Stimulated activated CD8-positive, alpha-beta memory T cell treated with anti-CD3 and anti-CD28 coated beads, Interleukin-12 subunit alpha, Interleukin-12 subunit beta, amount 100 ng/mL, for 1 hour (primary cell): ENCODE measurements around the gene EEF1A1.
"Not testable (repeated sequence)": the region's sequence is repeated elsewhere in the genome, so short reads cannot be mapped to it uniquely, and the experiment has no call there.

ENCODE experiments used
- DNase-seq: peaks from one replicate; pipeline ENCODE4 v3.0.0-alpha.2; 2020; ENCODE audit warnings: low read depth

EEF1A1 gene

DNA sequence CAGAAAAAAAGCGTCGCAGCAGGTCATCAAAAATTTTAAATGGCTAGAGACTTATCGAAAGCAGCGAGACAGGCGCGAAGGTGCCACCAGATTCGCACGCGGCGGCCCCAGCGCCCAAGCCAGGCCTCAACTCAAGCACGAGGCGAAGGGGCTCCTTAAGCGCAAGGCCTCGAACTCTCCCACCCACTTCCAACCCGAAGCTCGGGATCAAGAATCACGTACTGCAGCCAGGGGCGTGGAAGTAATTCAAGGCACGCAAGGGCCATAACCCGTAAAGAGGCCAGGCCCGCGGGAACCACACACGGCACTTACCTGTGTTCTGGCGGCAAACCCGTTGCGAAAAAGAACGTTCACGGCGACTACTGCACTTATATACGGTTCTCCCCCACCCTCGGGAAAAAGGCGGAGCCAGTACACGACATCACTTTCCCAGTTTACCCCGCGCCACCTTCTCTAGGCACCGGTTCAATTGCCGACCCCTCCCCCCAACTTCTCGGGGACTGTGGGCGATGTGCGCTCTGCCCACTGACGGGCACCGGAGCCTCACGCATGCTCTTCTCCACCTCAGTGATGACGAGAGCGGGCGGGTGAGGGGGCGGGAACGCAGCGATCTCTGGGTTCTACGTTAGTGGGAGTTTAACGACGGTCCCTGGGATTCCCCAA, at the start of gene EEF1A1:
TSS of gene EEF1A1 (minus strand) at position 345 of the 663 bp plus-strand sequence. CDS start 1,006 bp downstream, outside the sequence.
- peak; percentile 99 for DNase-seq

DNA sequence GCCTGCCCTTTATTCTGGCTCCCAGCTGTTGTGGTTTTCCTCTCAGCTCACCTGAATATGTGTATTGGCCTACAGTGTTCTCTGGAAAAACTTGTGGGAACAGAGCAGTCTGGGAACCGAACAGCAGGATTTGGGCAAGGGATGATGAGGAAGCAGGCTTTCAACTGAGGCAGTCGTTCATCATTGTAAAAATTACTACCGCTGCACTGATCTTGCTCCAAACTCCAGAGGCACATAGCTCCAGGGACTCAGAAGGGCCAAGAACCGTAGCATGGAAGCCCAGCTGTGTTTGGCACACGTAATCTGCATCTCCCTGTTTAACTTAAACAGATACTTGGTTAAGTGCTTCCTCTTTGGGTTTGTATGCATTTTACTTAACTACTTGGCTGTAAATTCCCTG, 48.3 kb upstream of the EEF1A1 start:
- DNase-seq, result no peak

DNA sequence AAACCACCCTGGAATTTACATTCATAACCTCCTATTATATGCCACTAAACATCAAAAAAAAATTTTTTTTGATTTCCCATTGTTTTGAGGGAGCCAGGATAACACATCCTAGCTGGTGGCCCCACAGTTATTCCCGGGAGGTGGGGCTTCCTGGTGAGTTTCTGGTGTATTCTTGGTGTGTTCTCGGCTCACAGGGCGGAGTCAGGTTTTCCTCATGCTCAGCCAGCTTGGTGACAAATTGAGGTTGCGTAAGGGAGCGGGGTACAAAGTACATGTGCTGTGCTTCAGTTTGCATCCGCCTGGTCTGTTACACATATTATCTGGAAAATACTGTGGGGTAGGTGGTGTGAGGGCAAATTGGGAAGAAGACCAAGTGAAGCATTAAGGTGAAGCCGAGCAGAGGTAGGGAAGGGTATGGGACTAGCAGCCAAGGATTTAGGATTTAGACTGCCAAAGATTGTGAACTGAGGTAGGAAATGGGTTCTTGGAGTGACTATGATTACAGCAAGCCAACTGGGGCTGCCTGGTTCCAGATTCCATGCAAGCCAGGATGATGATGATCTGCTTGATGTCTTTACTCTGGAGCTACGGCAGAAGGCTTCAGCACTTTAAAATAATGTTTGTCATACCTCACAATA, 46.2 kb upstream of the EEF1A1 start:
- no peak for DNase-seq

DNA sequence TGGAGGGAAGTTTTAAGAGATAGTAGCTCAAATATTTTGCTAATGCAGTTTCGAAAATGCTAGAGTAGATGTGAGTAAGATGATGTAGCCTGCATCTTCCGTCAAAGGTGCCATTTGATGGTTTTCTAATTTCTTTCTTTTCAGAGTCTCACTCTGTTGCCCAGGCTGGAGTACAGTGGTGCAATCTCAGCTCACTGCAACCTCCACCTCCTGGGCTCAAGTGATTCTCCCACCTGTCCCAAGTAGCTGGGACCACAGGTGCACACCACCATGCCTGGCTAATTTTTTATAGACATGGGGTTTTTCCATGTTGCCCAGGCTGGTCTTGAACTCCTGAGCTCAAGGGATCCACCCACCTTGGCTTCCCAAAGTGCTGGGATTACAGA, 45.6 kb upstream of the EEF1A1 start:
- not testable (repeated sequence) for DNase-seq

DNA sequence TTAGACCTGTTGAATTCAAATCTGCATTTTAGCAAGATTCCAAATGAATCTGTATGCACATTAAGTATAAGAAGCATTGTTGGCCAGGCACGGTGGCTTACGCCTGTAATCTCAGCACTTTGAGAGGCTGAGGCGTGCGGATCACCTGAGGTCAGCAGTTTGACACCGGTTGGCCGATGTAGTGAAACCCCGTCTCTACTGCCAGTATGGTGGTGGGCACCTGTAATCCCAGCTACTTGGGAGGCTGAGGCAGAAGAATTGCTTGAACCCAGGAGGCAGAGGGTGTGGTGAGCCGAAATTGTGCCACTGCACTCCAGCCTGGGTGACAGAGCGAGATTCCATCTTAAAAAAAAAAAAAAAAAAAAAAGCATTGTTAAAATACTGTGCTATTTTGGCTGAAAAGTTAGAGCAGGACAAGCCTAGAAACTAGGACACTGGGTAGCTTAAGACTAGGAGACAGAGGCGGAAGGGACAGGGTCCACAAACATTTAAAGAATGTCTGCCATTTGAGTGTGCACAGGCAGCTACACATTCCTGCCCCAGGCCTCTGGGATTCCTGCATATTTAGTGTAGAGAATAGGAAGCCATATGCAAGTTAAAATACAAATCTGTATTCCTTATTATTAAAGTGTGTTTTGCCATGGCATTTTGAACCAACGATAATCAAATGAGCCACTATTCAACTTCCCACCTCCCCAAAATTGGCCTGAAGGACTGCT, 45.1 kb upstream of the EEF1A1 start:
- DNase-seq, result no peak

DNA sequence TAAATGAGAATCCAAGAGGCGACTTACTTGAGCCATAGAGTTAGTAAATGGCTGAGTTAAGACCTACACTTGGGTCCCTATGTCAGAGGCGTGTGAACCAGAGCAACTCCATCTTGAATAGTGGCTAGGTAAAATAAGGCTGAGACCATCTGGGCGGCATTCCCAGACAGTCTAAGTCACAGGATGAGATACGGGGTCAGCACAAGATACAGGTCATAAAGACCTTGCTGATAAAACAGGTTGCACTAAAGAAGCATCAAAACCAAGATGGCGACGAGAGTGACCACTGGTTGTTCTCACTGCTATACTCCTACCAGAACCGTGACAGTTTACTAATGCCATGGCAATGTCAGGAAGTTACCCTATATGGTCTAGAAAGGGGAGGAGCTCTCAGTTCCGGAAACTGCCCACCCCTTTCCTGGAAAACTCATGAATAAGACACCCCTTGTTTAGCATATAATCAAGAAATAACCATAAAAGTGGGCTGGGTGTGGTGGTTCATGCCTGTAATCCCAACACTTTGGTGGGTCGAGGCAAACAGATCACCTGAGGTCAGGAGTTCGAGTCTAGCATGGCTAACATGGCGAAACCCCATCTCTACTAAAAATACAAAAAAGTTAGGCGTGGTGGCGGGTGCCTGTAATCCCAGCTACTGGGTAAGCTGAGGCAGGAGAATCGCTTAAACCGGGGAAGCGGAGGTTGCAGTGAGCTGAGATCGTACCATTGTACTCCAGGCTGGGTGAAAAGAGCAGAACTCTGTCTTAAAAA, 43.9 kb upstream of the EEF1A1 start:
- no peak for DNase-seq

DNA sequence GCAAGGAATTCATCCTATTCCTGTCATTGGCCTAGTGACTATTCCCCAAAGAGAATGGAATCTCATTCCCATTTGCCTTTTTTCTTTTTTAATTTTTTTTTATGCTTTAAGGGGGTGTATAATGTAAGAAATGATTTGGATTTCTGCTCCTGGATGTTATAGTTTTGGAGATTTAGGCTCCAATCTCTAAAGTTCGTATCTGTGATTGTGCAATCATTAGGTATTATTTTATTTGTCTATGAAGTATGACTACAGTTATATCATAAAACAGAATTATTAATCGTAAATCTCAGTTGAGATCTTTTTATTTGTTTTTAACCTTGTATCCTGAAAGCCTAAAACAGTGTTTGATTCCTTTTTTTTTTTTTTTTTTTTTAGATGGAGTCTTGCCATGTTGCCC, 41.7 kb upstream of the EEF1A1 start:
- no peak for DNase-seq

DNA sequence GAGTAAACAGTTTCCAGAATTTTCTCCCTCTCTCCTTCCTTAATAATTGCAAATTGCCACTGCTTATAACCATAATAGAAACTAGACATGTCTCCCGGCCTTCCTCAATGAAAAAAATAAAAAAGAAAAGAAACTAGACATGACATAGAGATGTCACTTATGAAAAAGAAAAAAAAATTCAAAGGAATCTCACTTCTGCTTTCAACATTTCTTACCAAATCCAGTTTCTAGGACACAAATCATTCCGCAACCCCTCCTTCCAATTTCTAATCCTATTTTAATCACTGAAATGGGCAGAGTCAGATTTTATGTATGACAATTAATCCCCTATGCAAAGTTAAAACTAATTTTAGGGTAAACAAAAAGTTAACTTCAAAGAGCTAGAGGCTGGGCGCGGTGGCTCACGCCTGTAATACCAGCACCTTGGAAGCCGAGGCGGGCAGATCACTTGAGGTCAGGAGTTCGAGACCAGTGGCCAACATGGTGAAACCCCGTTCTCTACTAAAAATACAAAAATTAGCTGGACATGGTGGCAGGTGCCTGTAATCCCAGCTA, 40.1 kb upstream of the EEF1A1 start:
- no peak for DNase-seq

DNA sequence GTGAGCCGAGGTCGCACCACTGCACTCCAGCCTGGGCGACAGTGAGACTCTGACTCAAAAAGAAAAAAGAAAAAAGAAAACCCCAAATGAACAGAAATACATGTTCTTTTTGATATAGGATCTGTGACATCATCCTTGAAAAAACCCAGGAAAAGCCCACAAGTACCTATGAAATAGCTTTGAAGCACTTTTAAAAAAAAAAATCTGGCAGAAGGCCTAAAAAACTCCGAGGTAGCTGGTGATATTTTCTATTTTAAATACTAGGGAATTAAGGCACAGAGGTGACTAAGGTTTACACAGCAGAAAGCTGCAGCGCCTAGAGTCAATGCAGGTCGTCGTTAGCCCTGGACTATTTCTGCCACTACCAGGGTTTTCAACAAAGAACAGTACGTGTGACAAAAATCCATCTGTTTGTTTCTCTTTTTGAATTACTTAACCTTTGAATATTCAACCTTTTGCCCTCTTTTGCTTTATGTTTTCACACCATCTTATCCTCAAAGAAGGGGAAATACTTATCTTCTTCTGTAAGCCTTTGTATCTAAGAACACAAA, 39.4 kb upstream of the EEF1A1 start:
- DNase-seq, result no peak

DNA sequence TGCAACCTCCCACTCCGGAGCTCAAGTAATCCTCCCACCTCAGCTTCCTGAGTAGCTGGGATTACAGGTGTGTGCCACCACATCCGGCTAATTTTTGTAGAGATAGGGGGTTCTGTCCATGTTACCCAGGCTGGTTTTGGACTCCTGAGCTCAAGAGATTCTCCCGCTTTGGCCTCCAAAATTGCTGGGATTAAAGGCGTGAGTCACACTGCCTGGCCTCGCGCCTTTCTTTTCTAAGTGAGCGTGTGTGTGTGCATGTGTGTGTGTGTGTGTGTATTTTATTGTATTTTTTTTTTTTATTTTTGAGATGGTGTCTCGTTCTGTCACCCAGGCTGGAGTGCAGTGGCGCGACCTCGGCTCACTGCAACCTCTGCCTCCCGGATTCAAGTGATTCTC, 38.6 kb upstream of the EEF1A1 start:
- not testable (repeated sequence) for DNase-seq

DNA sequence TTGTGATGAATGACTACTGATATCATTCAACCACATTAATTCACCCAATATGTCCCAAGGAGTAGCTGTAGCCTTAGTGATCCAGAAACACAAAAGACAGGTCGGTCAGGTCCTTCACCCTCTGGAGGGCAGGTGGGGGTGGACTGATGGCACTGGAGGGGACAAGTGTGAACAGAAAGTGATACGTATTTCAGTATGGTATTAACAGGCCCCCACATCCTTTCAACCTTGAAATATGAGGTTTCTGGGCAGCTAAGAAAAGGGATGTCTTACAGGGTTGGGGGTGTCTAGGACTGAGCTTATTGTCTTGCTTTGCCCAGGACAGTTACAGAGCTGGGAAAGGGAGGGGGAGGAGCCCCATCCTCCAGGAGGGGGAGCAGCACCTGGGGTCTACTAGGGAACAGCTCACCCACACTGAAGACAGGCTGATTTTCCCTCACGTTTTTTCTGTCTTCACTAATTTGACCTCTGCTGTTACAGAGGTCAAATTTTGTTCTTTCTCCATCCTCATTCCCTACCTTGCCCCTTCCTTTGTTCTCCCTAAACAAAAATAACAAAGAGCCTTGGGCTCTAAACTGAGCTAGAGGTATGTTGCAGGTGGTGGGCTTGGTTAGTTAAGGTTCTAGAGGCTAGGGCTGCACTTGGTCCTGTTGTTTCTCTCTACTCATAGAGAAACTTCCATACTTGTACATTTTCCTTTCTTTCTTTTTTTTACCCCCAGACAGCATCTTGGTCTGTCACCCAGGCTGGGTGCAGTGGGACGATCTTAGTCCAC, 38.0 kb upstream of the EEF1A1 start:
- DNase-seq, result no peak

DNA sequence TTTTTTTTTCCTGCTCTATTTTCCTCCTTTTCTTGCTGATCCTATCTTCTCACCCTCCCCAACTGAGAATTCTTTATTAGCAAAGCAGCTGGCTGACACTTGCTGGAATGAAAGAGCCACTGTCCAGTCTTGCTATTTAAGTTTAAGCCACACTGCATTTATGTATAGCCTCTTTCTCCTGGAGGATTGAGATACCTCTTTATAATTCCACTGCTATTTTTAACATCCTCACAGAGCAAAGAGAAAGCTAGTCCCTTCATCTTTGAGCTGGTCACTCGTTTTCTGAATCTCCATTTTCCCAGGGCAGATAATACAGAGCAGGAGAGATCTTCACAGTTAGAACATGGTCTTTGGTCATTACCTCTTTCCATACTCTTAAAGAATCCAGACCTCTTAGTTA, 36.0 kb upstream of the EEF1A1 start:
- DNase-seq, result no peak

DNA sequence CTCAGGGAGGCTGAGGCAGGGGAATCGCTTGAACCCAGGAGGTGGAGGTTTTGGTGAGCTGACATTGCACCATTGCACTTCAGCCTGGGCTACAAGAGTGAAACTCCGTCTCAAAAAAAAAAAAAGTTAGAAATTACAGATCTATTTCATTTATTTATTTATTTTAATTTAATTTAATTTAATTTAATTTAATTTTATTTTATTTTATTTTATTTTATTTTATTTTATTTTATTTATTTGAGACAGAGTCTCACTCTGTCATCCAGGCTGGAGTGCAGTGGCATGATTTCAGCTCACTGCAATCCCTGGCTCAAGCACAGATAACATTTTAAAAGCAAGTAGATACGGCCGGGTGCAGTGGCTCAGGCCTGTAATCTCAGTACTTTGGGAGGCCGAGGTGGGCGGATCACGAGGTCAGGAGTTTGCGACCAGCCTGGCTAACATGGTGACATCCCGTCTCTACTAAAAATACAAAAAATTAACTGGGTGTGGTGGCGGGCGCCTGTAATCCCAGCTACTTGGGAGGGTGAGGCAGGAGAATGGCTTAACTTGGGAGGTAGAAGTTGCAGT, 34.6 kb upstream of the EEF1A1 start:
- DNase-seq, result not testable (repeated sequence)

DNA sequence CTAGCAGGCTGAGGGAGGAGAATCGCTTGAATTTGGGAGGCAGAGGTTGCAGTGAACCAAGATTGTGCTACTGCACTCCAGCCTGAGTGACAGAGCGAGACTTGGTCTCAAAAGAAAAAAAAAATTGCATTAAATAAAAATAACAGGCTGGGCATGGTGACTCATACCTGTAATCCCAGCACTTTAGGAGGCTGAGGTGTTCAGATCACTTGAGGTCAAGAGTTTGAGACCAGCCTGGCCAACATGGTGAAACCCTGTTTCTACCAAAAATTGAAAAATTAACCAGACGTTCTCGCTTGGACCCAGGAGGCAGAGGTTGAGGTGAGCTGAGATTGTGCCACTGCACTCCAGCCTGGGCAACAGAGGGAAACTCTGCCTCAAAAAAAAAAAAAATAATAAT, 30.3 kb upstream of the EEF1A1 start:
- DNase-seq, result not testable (repeated sequence)

DNA sequence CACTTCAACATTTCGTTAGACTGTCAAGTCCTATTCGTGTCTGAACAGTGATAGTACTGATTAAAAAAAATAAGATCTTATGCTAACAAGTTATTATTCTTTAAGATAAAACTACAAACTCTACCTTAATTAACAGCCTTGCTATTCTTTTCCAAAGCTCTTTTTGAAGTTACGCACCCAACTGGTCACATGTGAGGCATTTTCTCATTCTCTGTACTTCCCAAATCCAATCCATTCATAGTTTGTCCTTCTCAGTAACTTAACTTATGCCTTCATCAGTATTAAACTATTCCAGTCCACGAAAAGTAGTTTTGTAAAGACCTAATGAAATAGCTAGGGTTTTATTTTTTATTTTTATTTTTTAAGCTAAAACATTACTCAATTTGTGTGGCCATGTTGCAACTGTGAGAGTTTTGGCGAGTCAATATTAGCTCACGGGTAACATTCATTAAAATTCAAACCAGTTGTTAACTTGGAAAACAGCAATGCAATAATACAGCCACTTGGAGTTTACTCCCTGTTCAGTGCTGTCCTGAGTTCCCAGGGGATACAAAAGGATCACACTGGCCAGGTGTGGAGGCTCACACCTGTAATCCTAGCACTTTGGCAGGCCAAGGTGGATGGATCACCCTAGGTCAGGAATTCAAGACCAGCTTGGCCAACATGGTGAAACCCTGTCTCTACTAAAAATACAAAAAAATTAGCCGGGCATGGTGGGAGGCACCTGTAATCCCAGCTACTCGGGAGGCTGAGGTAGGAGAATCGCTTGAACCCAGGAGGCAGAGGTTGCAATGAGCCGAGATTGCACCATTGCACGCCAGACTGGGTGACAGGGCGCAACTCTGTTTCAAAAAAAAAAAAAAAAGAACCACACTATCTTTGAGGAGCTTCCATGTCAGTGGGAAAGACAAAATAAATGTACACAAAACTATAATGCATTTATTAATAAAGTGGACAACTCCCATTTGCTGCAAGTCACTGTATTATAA, 27.9 kb upstream of the EEF1A1 start:
- no peak for DNase-seq

DNA sequence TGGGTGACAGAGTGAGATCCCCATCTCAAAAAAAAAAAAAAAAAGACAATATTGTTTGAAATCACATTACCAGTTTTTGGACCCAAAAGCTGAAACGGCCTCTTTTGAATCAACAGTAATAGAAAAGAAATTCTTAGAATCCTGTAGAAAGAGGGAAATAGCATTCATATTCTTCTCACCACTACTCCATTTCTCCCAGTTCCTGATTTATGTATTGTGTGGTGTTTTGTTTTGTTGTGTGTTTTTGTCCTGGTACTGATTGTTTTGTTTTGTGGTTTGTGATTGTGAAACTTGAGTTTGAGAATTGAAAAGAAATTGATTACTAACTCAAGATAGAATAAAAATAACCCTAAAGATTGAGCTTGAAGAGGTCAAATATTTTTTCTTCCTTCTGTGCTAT, 26.2 kb upstream of the EEF1A1 start:
- no peak for DNase-seq

DNA sequence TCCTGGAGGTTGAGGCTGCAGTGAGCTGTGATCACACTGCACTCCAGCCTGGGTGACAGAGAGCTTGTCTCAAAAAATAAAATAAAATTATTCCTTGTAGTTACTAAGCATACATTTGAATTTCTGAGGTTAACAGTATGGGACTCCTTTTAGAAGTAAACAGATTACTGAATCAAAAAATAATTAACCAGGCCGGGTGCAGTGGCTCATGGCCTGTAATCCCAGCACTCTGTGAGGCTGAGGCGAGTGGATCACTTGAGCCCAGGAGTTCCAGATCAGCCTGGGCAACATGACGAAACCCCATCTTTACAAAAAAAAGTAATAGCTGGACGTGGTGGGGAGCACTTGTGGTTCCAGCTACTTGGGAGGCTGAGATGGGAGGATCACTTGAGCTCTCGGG, 22.1 kb upstream of the EEF1A1 start:
- no peak for DNase-seq

DNA sequence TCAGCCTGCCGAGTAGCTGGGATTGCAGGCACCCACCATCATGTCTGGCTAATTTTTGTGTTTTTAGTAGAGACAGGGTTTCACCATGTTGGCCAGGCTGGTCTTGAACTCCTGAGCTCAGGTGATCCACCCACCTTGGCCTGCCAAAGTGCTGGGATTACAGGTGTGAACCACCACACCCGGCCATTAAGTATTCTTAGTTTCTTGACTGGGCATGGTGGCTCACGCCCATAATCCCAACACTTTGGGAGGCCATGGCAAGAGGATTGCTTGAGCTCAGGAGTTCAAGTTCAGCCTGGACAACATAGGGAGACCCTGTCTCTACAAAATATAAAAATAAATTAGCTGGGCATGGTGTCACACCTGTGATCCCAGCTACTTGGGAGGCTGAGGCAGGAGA, 21.6 kb upstream of the EEF1A1 start:
- DNase-seq, result not testable (repeated sequence)

DNA sequence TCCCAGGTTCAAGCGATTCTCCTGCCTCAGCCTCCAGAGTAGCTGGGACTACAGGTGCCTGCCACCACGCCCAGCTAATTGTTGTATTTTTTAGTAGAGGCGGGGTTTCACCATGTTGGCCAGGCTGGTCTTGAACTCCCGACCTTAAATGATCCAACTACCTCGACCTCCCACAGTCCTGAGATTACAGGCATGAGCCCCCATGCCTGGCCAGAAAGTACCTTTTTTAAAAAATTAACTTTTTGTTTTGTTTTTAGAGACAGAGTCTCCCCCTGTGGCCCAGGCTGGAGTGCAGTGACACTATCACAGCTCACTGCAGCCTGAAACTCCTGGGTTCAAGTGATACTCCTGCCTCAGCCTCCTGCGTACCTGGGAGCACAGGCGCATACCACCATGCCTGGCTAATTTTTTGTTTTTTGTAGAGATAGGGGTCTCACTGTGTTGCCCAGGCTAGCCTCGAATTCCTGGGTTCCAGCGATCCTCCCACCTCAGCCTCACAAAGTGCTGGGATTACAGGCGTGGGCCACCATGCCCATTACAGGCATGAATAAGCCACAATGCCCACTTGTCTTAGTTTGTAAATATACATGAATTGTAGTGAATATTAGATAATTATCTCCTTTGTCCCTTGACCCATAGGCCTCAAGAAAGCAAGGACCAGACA, 17.4 kb upstream of the EEF1A1 start:
- DNase-seq, result no peak
